H1 (cell line): Measurements from ENCODE around the gene GAK. TPM values are rescaled to one million over a fixed set of nuclear protein-coding genes. Genes with fewer than 3 reads are reported as not detected.

Experiments
- CTCF ChIA-PET: fragments of 300-600 bp; sonication (Branson Sonifier 250); formaldehyde crosslinking; loops from one replicate; lab custom pipeline; 2021; ENCODE audit not compliant: partially characterized antibody; lab: Charles Lee
- POLR2A ChIA-PET: fragments of 300-600 bp; sonication (Branson Sonifier 250); formaldehyde crosslinking; loops from one replicate; lab custom pipeline; 2021; ENCODE audit warnings: inconsistent platforms; ENCODE audit not compliant: partially characterized antibody; lab: Charles Lee
- DNase-seq, 2 experiments: peaks; one replicate each; pipeline versions ENCODE4 v3.0.0 to v3.0.0-alpha.2; 2010 to 2022; ENCODE audit warnings: low spot score in 2 of 2, low read depth in 1 of 2, mixed read lengths in 1 of 2
- FAIRE-seq: peaks from 2 replicates; lab custom pipeline; 2011; peaks lifted over from hg19 to GRCh38; lab: Jason Lieb, UNC
- H2AFZ ChIP-seq: 2 replicates; pipeline ENCODE4 v1.8.1; 2012; ENCODE audit warnings: low read length, inconsistent platforms
- H2AK5ac ChIP-seq: 2 replicates; pipeline ENCODE4 v1.6.1; 2013; ENCODE audit warnings: low read depth, low read length
- H2BK120ac ChIP-seq: replicated peaks from 2 replicates; pipeline ENCODE3; 2013; ENCODE audit warnings: low read depth, low read length, inconsistent platforms
- H2BK12ac ChIP-seq: 2 replicates; pipeline ENCODE4 v1.6.1; 2013; ENCODE audit warnings: low read depth, low read length
- H2BK15ac ChIP-seq: 2 replicates; pipeline ENCODE4 v1.6.1; 2013; ENCODE audit warnings: low read length
- H2BK20ac ChIP-seq: 2 replicates; pipeline ENCODE4 v1.6.1; 2013; ENCODE audit warnings: low read length
- H2BK5ac ChIP-seq: 2 replicates; pipeline ENCODE4 v1.6.1; 2013; ENCODE audit warnings: low read depth, low read length
- H3K14ac ChIP-seq: 2 replicates; pipeline ENCODE4 v1.6.1; 2013; ENCODE audit warnings: inconsistent platforms; ENCODE audit not compliant: insufficient read length
- H3K18ac ChIP-seq: 2 replicates; pipeline ENCODE4 v1.6.1; 2013; ENCODE audit warnings: low read length; ENCODE audit errors: extremely low read depth
- H3K23ac ChIP-seq: 2 replicates; pipeline ENCODE4 v1.6.1; 2013; ENCODE audit warnings: inconsistent platforms; ENCODE audit not compliant: insufficient read length
- H3K23me2 ChIP-seq: 2 replicates; pipeline ENCODE4 v1.6.1; 2013; ENCODE audit warnings: low read depth, low read length
- H3K27ac ChIP-seq: 2 replicates; pipeline ENCODE4 v1.6.1; 2011; ENCODE audit warnings: low read depth, low read length, inconsistent platforms
- H3K27me3 ChIP-seq, 4 experiments: replicated peaks in 1 of 4; 1 replicate in 1 of 4; 2 replicates in 3 of 4; pipeline versions ENCODE4 v1.6.1 to v1.8.1; 2011 to 2013; ENCODE audit warnings: low read length in 3 of 4, mild to moderate bottlenecking in 3 of 4, inconsistent platforms in 2 of 4, mixed read lengths in 2 of 4, moderate library complexity in 1 of 4; ENCODE audit not compliant: control insufficient read depth in 3 of 4, insufficient read depth in 3 of 4; ENCODE audit errors: extremely low read depth in 1 of 4
- H3K36me3 ChIP-seq, 4 experiments: 2 replicates each; pipeline versions ENCODE4 v1.6.1 to v1.8.1; 2011 to 2013; ENCODE audit warnings: mild to moderate bottlenecking in 4 of 4, low read length in 3 of 4, moderate library complexity in 2 of 4, control low read depth in 1 of 4, inconsistent platforms in 1 of 4; ENCODE audit not compliant: insufficient read depth in 4 of 4, control insufficient read depth in 2 of 4
- H3K4ac ChIP-seq: replicated peaks from 2 replicates; pipeline ENCODE3; 2013; ENCODE audit warnings: low read length, low read depth, mixed read lengths, inconsistent platforms; ENCODE audit not compliant: insufficient read length
- H3K4me1 ChIP-seq, 4 experiments: replicated peaks in 1 of 4; 1 replicate in 1 of 4; 2 replicates in 3 of 4; pipeline versions ENCODE4 v1.6.1 to v1.8.1; 2011 to 2013; ENCODE audit warnings: low read length in 3 of 4, inconsistent platforms in 2 of 4, mixed read lengths in 1 of 4; ENCODE audit not compliant: insufficient read depth in 4 of 4, control insufficient read depth in 3 of 4
- H3K4me2 ChIP-seq, 2 experiments: 2 replicates each; pipeline versions ENCODE4 v1.6.1 to v1.8.1; 2011 to 2013; ENCODE audit warnings: low read depth in 2 of 2, low read length in 2 of 2, control low read depth in 1 of 2, inconsistent platforms in 1 of 2, mild to moderate bottlenecking in 1 of 2; ENCODE audit not compliant: insufficient read depth in 1 of 2
- H3K4me3 ChIP-seq, 4 experiments: fragments of 200-600, 300-600 bp in 1 of 4; sonication (generic), shearing (Covaris generic), sonication (Bioruptor Twin) in 1 of 4; 2 replicates each; pipeline versions ENCODE4 v1.5.1 to v1.8.1; 2011 to 2016; ENCODE audit warnings: low read length in 4 of 4, low read depth in 3 of 4, control low read depth in 2 of 4, inconsistent platforms in 2 of 4, mild to moderate bottlenecking in 2 of 4, mixed read lengths in 1 of 4, moderate library complexity in 1 of 4; ENCODE audit not compliant: insufficient read depth in 2 of 4; ENCODE audit errors: extremely low read depth in 1 of 4
- H3K56ac ChIP-seq: replicated peaks from 2 replicates; pipeline ENCODE3; 2013; ENCODE audit warnings: low read depth, mild to moderate bottlenecking, mixed read lengths, low read length, inconsistent platforms; ENCODE audit not compliant: insufficient read length
- H3K79me1 ChIP-seq: 2 replicates; pipeline ENCODE4 v1.6.1; 2013; ENCODE audit warnings: low read depth, low read length, control low read depth
- H3K79me2 ChIP-seq, 2 experiments: 2 replicates each; pipeline versions ENCODE4 v1.6.1 to v1.8.1; 2012 to 2013; ENCODE audit warnings: low read length in 2 of 2, mild to moderate bottlenecking in 2 of 2, inconsistent platforms in 1 of 2; ENCODE audit not compliant: insufficient read depth in 2 of 2, control insufficient read depth in 1 of 2
- H3K9ac ChIP-seq, 4 experiments: replicated peaks in 1 of 4; 1 replicate in 1 of 4; 2 replicates in 3 of 4; pipeline versions ENCODE4 v1.6.1 to v1.8.1; 2011 to 2013; ENCODE audit warnings: low read depth in 3 of 4, low read length in 3 of 4, control low read depth in 2 of 4, mild to moderate bottlenecking in 2 of 4, moderate library complexity in 2 of 4, inconsistent platforms in 1 of 4; ENCODE audit errors: extremely low read depth in 1 of 4
- H3K9me3 ChIP-seq, 2 experiments: 2 replicates each; pipeline versions ENCODE4 v1.6.1 to v1.8.1; 2012 to 2013; ENCODE audit warnings: mild to moderate bottlenecking in 2 of 2, moderate library complexity in 2 of 2, control low read depth in 1 of 2, inconsistent platforms in 1 of 2, low read depth in 1 of 2, low read length in 1 of 2, mixed read lengths in 1 of 2; ENCODE audit not compliant: insufficient read depth in 2 of 2
- H4K20me1 ChIP-seq, 2 experiments: replicated peaks in 1 of 2; 2 replicates each; pipeline versions ENCODE3 to v1.8.1; 2011 to 2013; ENCODE audit warnings: inconsistent platforms in 2 of 2, low read length in 2 of 2, mild to moderate bottlenecking in 1 of 2; ENCODE audit not compliant: insufficient read depth in 2 of 2, control insufficient read depth in 1 of 2
- H4K5ac ChIP-seq: 2 replicates; pipeline ENCODE4 v1.6.1; 2013; ENCODE audit warnings: low read length, low read depth, mixed read lengths, inconsistent platforms; ENCODE audit not compliant: insufficient read length
- H4K8ac ChIP-seq: 2 replicates; pipeline ENCODE4 v1.8.0; 2013; ENCODE audit warnings: mild to moderate bottlenecking, moderate library complexity, low read length, inconsistent platforms; ENCODE audit not compliant: insufficient read depth; ENCODE audit errors: extremely low read depth
- H4K91ac ChIP-seq: replicated peaks from 2 replicates; pipeline ENCODE3; 2013; ENCODE audit warnings: low read length, mixed read lengths, inconsistent platforms; ENCODE audit not compliant: insufficient read length
- BCL11A ChIP-seq, 2 experiments: IDR thresholded peaks; one replicate each; pipeline ENCODE4 v1.6.1; 2011; ENCODE audit warnings: low read depth in 2 of 2, low read length in 2 of 2, mild to moderate bottlenecking in 2 of 2
- GABPA ChIP-seq: IDR thresholded peaks from 2 replicates; pipeline ENCODE4 v1.6.1; 2011; ENCODE audit warnings: mild to moderate bottlenecking, low read length, moderate library complexity, borderline replicate concordance; ENCODE audit not compliant: insufficient read depth
- MAX ChIP-seq: IDR thresholded peaks from 2 replicates; pipeline ENCODE4 v1.6.1; 2012; ENCODE audit warnings: inconsistent platforms
- POU5F1 ChIP-seq: IDR thresholded peaks from 2 replicates; pipeline ENCODE4 v1.6.1; 2011; ENCODE audit warnings: low read depth, mild to moderate bottlenecking, low read length, moderate library complexity
- SP4 ChIP-seq: IDR thresholded peaks from 2 replicates; pipeline ENCODE4 v1.6.1; 2012; ENCODE audit warnings: low read length, inconsistent platforms
- SUZ12 ChIP-seq: fragments of 200-600 bp; sonication (generic); IDR thresholded peaks from 2 replicates; pipeline ENCODE4 v1.6.1; 2012; ENCODE audit warnings: mild to moderate bottlenecking, inconsistent platforms, low read length, moderate library complexity, mixed read lengths
- WGBS, 2 experiments: shearing (Covaris generic) in 1 of 2; methylation state at CpG; one replicate each; pipeline versions ENCODE4 v1.1.6 to v1.1.7; 2013 to 2015; ENCODE audit warnings: low lambda C conversion rate in 2 of 2, mixed read lengths in 2 of 2, inconsistent platforms in 1 of 2, low coverage in 1 of 2, missing lambda C conversion rate in 1 of 2; ENCODE audit not compliant: insufficient replicate concordance in 2 of 2, insufficient coverage in 1 of 2, insufficient read length in 1 of 2; ENCODE audit errors: extremely low coverage in 1 of 2, missing lambda C conversion rate in 1 of 2; 5-methylcytosine and 5-hydroxymethylcytosine counted together
- polyA plus RNA-seq, 7 experiments: library from polyadenylated mRNA; depleted of rRNA in 3 of 7; stranded (reverse) in 5 of 7; unstranded in 2 of 7; fragments of >200 nt in 5 of 7; fragments of 200-250 nt in 2 of 7; gene quantifications; 1 replicate in 5 of 7; 2 replicates in 1 of 7; 4 replicates in 1 of 7; pipeline versions ENCODE4 v1.2.1 to v1.2.3, GENCODE V29; 2011 to 2013; ENCODE audit warnings: missing spikeins in 2 of 7, mixed read lengths in 2 of 7
- total RNA-seq: library from RNA; stranded (reverse); fragmentation: NEBNext Ultra II Directional; extraction: Animal tissue kit (Norgen Biotek cat#: 25700); gene quantifications from 2 replicates; pipeline ENCODE4 v1.2.1, GENCODE V29; 2021

GAK gene
- total and polyA plus RNA-seq, 2 of the 8 experiments (the other 6 are each of a cell fraction or from before 2014, with no cell fraction given) = 31.5 to 70.8 TPM

- Histone ChIP-seq H2BK20ac (no peak overlapping the region), H3K14ac (no peak overlapping the region), H3K56ac (no peak overlapping the region), H3K18ac (no peak overlapping the region), H3K23me2 (no peaks in the 10 kb centered on the region), H2BK120ac (no peak overlapping the region), H3K27ac (no peak overlapping the region), H3K79me2 (no peaks in the 10 kb centered on the region), H4K5ac (no peak overlapping the region), H3K4ac (no peak overlapping the region), H4K20me1 (no peaks in the 10 kb centered on the region), H2AFZ (no peak overlapping the region), H4K91ac (no peak overlapping the region), H2AK5ac (no peak overlapping the region), H2BK5ac (no peak overlapping the region), H4K8ac (no peak overlapping the region; the same call in 1 of the 2 replicates), H3K4me3 (no peak overlapping the region), H2BK15ac (no peak overlapping the region), H3K9me3 (peaks cover 6 to 8% of the 10 kb centered on the region in 2 experiments; a peak in 1 of 4 replicates), H3K9ac (no peak overlapping the region), H3K23ac (no peak overlapping the region), H2BK12ac (no peak overlapping the region), H3K79me1 (no peaks in the 10 kb centered on the region), H3K36me3 (no peaks in the 10 kb centered on the region), H3K27me3 (peaks cover 0 to 4% (median under 1%) of the 10 kb centered on the region in 4 experiments; a peak in 5 of 7 replicates), H3K4me2 (no peak overlapping the region), H3K4me1 (no peaks in the 10 kb centered on the region)
- CTCF ChIA-PET = interaction anchor here (0.5 to 1.3 kb wide), 5 partner anchors 15 to 93 kb away, joined by 3 to 4 read pairs (median 3); no protein-coding TSS in a partner anchor
- no peak for FAIRE-seq
- no peak for TF ChIP-seq GABPA
- no peak for TF ChIP-seq SP4
- no peak for TF ChIP-seq POU5F1
- no peak for TF ChIP-seq SUZ12
- TF ChIP-seq BCL11A (IDR thresholded peaks at IDR 0.05; ENCODE audit: low read depth in 2 of 2, low read length in 2 of 2) = no peak
- no peak for TF ChIP-seq MAX
- 90% methylated on average over 18 of the region's 18 CpGs; no CpG with 5 or more reads in 1 of the 2 experiments for WGBS, 2 experiments
- no peak for DNase-seq
- POLR2A ChIA-PET = no interaction called here
Observed at GRCh38 chr4:833731-834367, 98.3 kb downstream of the GAK start.
